GM23338 (cell line): ENCODE measurements around the gene SH3GL2. TPM values are rescaled to one million over a fixed set of nuclear protein-coding genes. Genes with fewer than 3 reads are reported as not detected.

Experiments
- ATAC-seq: fragments of 200-7000 bp; cut with Tn5 transposase; 3 replicates; pipeline ENCODE4 v1.9.1; 2020
- DNase-seq: peaks from one replicate; pipeline ENCODE4 v3.0.0-alpha.2; 2015; ENCODE audit warnings: low spot score
- H2AFZ ChIP-seq: fragments of 200-600 bp; sonication (generic); 2 replicates; pipeline ENCODE4 v1.8.0; 2016; ENCODE audit warnings: antibody characterized with exemption, mild to moderate bottlenecking, moderate library complexity
- H3F3A ChIP-seq: fragments of 200-600 bp; sonication (generic); replicated peaks from 2 replicates; pipeline ENCODE4 v1.8.0; 2017; ENCODE audit warnings: antibody characterized with exemption, mixed run types, low read depth
- H3K27ac ChIP-seq: fragments of 200-600 bp; sonication (generic); 2 replicates; pipeline ENCODE4 v1.6.1; 2016; ENCODE audit warnings: low read depth
- H3K27me3 ChIP-seq: fragments of 200-600 bp; sonication (generic); 2 replicates; pipeline ENCODE4 v1.8.0; 2016; ENCODE audit warnings: mild to moderate bottlenecking, mixed run types, moderate library complexity; ENCODE audit not compliant: insufficient read depth
- H3K36me3 ChIP-seq: fragments of 200-600 bp; sonication (generic); 2 replicates; pipeline ENCODE4 v1.8.0; 2016; ENCODE audit warnings: mild to moderate bottlenecking; ENCODE audit not compliant: insufficient read depth
- H3K4me1 ChIP-seq: fragments of 200-600 bp; sonication (generic); 2 replicates; pipeline ENCODE4 v1.8.0; 2016; ENCODE audit warnings: mild to moderate bottlenecking, moderate library complexity; ENCODE audit not compliant: insufficient read depth
- H3K4me2 ChIP-seq: fragments of 200-600 bp; sonication (generic); 2 replicates; pipeline ENCODE4 v1.7.1; 2017; ENCODE audit warnings: mixed run types
- H3K4me3 ChIP-seq: fragments of 200-600 bp; sonication (generic); 2 replicates; pipeline ENCODE4 v1.6.1; 2016; ENCODE audit warnings: mixed run types
- H3K79me2 ChIP-seq: fragments of 200-600 bp; sonication (generic); replicated peaks from 2 replicates; pipeline ENCODE4 v1.8.0; 2017; ENCODE audit warnings: mild to moderate bottlenecking; ENCODE audit not compliant: insufficient read depth
- H3K9me2 ChIP-seq: fragments of 200-600 bp; sonication (generic); 2 replicates; pipeline ENCODE4 v1.8.0; 2017; ENCODE audit not compliant: insufficient read depth
- H4K20me1 ChIP-seq: fragments of 200-600 bp; sonication (generic); replicated peaks from 2 replicates; pipeline ENCODE4 v1.8.0; 2017; ENCODE audit warnings: mild to moderate bottlenecking; ENCODE audit not compliant: insufficient read depth
- H3K27ac Mint-ChIP-seq: 2 replicates; pipeline ENCODE4 v1.8.0; 2020; ENCODE audit warnings: inconsistent platforms, mild to moderate bottlenecking, moderate library complexity, mixed read lengths
- H3K27me3 Mint-ChIP-seq: 3 replicates; pipeline ENCODE4 v1.8.0; 2022; ENCODE audit warnings: low read depth, mild to moderate bottlenecking, moderate library complexity, mixed read lengths, inconsistent platforms; ENCODE audit not compliant: insufficient read depth, poor library complexity
- H3K36me3 Mint-ChIP-seq: 3 replicates; pipeline ENCODE4 v1.8.0; 2021; ENCODE audit warnings: low read depth, mild to moderate bottlenecking, inconsistent platforms, moderate library complexity, mixed read lengths
- H3K4me1 Mint-ChIP-seq: 3 replicates; pipeline ENCODE4 v1.8.0; 2020; ENCODE audit warnings: mild to moderate bottlenecking, inconsistent platforms, mixed read lengths
- H3K4me3 Mint-ChIP-seq: 3 replicates; pipeline ENCODE4 v1.8.0; 2021; ENCODE audit warnings: moderate library complexity, mild to moderate bottlenecking, inconsistent platforms, mixed read lengths
- H3K9me3 Mint-ChIP-seq: 3 replicates; pipeline ENCODE4 v1.8.0; 2020; ENCODE audit warnings: moderate library complexity, mild to moderate bottlenecking, inconsistent platforms, mixed read lengths
- CREB1 ChIP-seq: fragments of 250-450 bp; sonication (Bioruptor Pico); IDR thresholded peaks from 2 replicates; pipeline ENCODE4 v1.5.0; 2020; ENCODE audit warnings: low read depth, mild to moderate bottlenecking, moderate library complexity
- EZH2 ChIP-seq: fragments of 200-600 bp; sonication (generic); IDR thresholded peaks from one replicate; pipeline ENCODE4 v1.8.0; 2017; ENCODE audit warnings: antibody characterized with exemption, mild to moderate bottlenecking, low read depth; ENCODE audit not compliant: unreplicated experiment
- NANOG ChIP-seq: IDR thresholded peaks from 2 replicates; pipeline ENCODE4 v1.6.1; 2016; ENCODE audit warnings: antibody characterized with exemption, borderline replicate concordance
- POLR2AphosphoS5 ChIP-seq: IDR thresholded peaks from 2 replicates; pipeline ENCODE4 v1.6.1; 2016; ENCODE audit warnings: antibody characterized with exemption, low read depth
- STAT1 ChIP-seq: IDR thresholded peaks from one replicate; pipeline ENCODE4 v1.6.1; 2016; ENCODE audit warnings: antibody characterized with exemption; ENCODE audit not compliant: unreplicated experiment
- ZNF114 ChIP-seq: fragments of 250-450 bp; sonication (Bioruptor Pico); IDR thresholded peaks from 2 replicates; pipeline ENCODE4 v1.5.0; 2020; ENCODE audit warnings: mild to moderate bottlenecking, moderate library complexity
- ZNF331 ChIP-seq: fragments of 250-450 bp; sonication (Bioruptor Pico); IDR thresholded peaks from 2 replicates; pipeline ENCODE4 v1.5.0; 2020; ENCODE audit warnings: low read depth, mild to moderate bottlenecking, moderate library complexity
- ZNF462 ChIP-seq: fragments of 250-450 bp; sonication (Bioruptor Pico); IDR thresholded peaks from 2 replicates; pipeline ENCODE4 v1.5.0; 2020; ENCODE audit warnings: mild to moderate bottlenecking, moderate library complexity
- polyA plus RNA-seq: library from polyadenylated mRNA; unstranded; fragments of >200 nt; fragmentation: Nextera tagmentation; extraction: Ambion mirVana; gene quantifications from 2 replicates; pipeline ENCODE4 v1.2.1, GENCODE V29; 2016
- total RNA-seq: library from RNA; depleted of rRNA; stranded (reverse); fragments of >200 nt; shearing (Covaris generic); gene quantifications from 2 replicates; pipeline ENCODE4 v1.2.3, GENCODE V29; 2014

Gene SH3GL2
- total and polyA plus RNA-seq, 2 experiments from 2014 or later = 5.9 to 8.6 TPM

- H3K27ac Mint-ChIP-seq = no peak overlapping the region
- no peak for DNase-seq
- Histone ChIP-seq H3K4me2 (no peak overlapping the region), H3K4me3 (no peak overlapping the region), H3K36me3 (no peaks in the 10 kb centered on the region), H3K27ac (no peak overlapping the region), H3K79me2 (no peaks in the 10 kb centered on the region), H3K9me2 (no peaks in the 10 kb centered on the region), H3K27me3 (no peaks in the 10 kb centered on the region), H4K20me1 (no peaks in the 10 kb centered on the region), H3K4me1 (no peaks in the 10 kb centered on the region; the same call in 1 of the 2 replicates), H3F3A (no peaks in the 10 kb centered on the region), H2AFZ (no peak overlapping the region)
- H3K9me3 Mint-ChIP-seq = no peaks in the 10 kb centered on the region
- H3K4me1 Mint-ChIP-seq = 0 out of 3 replicates have a peak, but pooled peaks cover 5% of the 10 kb centered on the region
- TF ChIP-seq ZNF462 (no peak), EZH2 (no peak), ZNF331 (CRISPR knock-in tag) (no peak), NANOG (no peak), STAT1 (no peak), CREB1 (no peak), ZNF114 (CRISPR knock-in tag) (no peak), POLR2AphosphoS5 (no peak)
- no peaks in the 10 kb centered on the region for H3K36me3 Mint-ChIP-seq
- ATAC-seq = no peak
- H3K4me3 Mint-ChIP-seq = no peak overlapping the region
- no peaks in the 10 kb centered on the region for H3K27me3 Mint-ChIP-seq
Observed at GRCh38 chr9:17800418-17800817, 221.6 kb downstream of the SH3GL2 start.
